Raji (cell line): ENCODE data around the gene C20orf204.

ENCODE experiments used
- POLR2A ChIP-seq: IDR thresholded peaks from 2 replicates; pipeline ENCODE4 v1.6.1; 2011; ENCODE audit warnings: low read depth, low read length, control low read depth; ENCODE audit not compliant: insufficient read depth

Gene C20orf204

GRCh38 chr20:64047968-64048401 is 12.0 kb downstream of the C20orf204 start:
- no peak for TF ChIP-seq POLR2A

- TF ChIP-seq POLR2A: no peak
These were observed 12.5 kb downstream of the C20orf204 start for GRCh38 chr20:64048402-64049044.

GRCh38 chr20:64049060-64049877 is 13.3 kb downstream of the C20orf204 start, which contains the start of gene SOX18:
TSS of gene SOX18 (minus strand) at chr20:64049639. CDS start at chr20:64049516, 123 bp downstream.
- TF ChIP-seq POLR2A: no peak

GRCh38 chr20:64049878-64050260 is 13.9 kb downstream of the C20orf204 start:
- TF ChIP-seq POLR2A: no peak

GRCh38 chr20:64050261-64051032 is 14.5 kb downstream of the C20orf204 start:
- no peak for TF ChIP-seq POLR2A

- no peak for TF ChIP-seq POLR2A
These were observed 15.1 kb downstream of the C20orf204 start for GRCh38 chr20:64051033-64051452.

- no peak for TF ChIP-seq POLR2A
These were observed 15.8 kb downstream of the C20orf204 start for GRCh38 chr20:64051561-64052325.

GRCh38 chr20:64052326-64052722 is 16.3 kb downstream of the C20orf204 start:
- no peak for TF ChIP-seq POLR2A

GRCh38 chr20:64052987-64053840 is 17.2 kb downstream of the C20orf204 start:
- no peak for TF ChIP-seq POLR2A

- no peak for TF ChIP-seq POLR2A
These were observed 18.1 kb downstream of the C20orf204 start for GRCh38 chr20:64053841-64054661.

- no peak for TF ChIP-seq POLR2A
These were observed 19.5 kb downstream of the C20orf204 start for GRCh38 chr20:64055396-64055892.

- TF ChIP-seq POLR2A: no peak
These were observed 20.1 kb downstream of the C20orf204 start for GRCh38 chr20:64055893-64056638.
